ENCODE data around the gene TMEM250. TPM values are rescaled to one million over a fixed set of nuclear protein-coding genes. Genes with fewer than 3 reads are reported as not detected.

The TMEM250 gene
- total RNA-seq, 1 experiment from 2014 or later, result 34.0 TPM

DNA sequence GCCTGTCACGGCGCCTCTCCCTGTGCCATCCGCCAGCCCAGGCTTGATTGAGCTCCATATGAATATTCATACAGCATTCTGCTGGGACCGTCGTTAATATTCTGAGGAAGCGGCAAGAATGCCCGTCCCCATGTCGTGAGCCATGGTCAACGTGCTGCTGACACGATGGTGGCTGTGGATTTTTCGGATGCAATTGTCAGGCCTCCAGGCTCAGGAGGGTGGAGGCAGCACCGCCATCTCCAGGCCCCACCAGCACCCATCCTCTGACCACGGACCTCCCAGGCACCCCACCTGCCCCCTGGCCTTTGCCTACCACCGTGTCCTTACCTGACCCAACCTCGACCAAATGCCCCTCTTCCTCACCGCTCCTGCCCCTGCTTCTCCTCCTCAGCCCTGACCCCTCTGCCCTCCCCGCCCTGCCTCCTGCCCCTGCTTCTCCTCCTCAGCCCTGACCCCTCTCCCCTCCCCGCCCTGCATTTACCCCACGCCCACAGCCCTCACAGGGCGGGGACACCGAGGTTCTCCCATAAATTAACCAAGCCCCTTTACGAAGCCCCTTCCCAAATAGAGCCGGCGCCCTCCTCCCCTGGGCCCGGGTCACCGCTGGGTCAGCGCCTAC, 9.9 kb downstream of the TMEM250 start:
- Histone ChIP-seq H3K36me3 (ENCODE audit: control insufficient read depth, insufficient read depth, low read length) (no peaks in the 10 kb centered on the region), H3K27me3 (ENCODE audit: control insufficient read depth, insufficient read depth, low read length) (no peaks in the 10 kb centered on the region), H3K27ac (ENCODE audit: low read length) (peak overlapping the region; percentile 54; the same call in 1 of the 2 replicates), H3K4me3 (ENCODE audit: low read depth in 2 of 2, low read length in 2 of 2) (no peak overlapping the region), H3K9me3 (ENCODE audit: control insufficient read depth, insufficient read depth, low read depth, low read length) (no peaks in the 10 kb centered on the region), H3K4me1 (ENCODE audit: control insufficient read depth, insufficient read depth, low read length) (peaks cover 17% of the 10 kb centered on the region)
- TF ChIP-seq, protein P1, sequence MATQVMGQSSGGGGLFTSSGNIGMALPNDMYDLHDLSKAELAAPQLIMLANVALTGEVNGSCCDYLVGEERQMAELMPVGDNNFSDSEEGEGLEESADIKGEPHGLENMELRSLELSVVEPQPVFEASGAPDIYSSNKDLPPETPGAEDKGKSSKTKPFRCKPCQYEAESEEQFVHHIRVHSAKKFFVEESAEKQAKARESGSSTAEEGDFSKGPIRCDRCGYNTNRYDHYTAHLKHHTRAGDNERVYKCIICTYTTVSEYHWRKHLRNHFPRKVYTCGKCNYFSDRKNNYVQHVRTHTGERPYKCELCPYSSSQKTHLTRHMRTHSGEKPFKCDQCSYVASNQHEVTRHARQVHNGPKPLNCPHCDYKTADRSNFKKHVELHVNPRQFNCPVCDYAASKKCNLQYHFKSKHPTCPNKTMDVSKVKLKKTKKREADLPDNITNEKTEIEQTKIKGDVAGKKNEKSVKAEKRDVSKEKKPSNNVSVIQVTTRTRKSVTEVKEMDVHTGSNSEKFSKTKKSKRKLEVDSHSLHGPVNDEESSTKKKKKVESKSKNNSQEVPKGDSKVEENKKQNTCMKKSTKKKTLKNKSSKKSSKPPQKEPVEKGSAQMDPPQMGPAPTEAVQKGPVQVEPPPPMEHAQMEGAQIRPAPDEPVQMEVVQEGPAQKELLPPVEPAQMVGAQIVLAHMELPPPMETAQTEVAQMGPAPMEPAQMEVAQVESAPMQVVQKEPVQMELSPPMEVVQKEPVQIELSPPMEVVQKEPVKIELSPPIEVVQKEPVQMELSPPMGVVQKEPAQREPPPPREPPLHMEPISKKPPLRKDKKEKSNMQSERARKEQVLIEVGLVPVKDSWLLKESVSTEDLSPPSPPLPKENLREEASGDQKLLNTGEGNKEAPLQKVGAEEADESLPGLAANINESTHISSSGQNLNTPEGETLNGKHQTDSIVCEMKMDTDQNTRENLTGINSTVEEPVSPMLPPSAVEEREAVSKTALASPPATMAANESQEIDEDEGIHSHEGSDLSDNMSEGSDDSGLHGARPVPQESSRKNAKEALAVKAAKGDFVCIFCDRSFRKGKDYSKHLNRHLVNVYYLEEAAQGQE (IDR thresholded peaks at IDR 0.05; ENCODE audit: insufficient read depth in 1 of 2, low read depth in 2 of 2, low read length in 1 of 2), result no peak
- TF ChIP-seq SIN3A (IDR thresholded peaks at IDR 0.05; ENCODE audit: borderline replicate concordance, insufficient read depth, low read depth, low read length), result no peak
- TF ChIP-seq, protein P2, sequence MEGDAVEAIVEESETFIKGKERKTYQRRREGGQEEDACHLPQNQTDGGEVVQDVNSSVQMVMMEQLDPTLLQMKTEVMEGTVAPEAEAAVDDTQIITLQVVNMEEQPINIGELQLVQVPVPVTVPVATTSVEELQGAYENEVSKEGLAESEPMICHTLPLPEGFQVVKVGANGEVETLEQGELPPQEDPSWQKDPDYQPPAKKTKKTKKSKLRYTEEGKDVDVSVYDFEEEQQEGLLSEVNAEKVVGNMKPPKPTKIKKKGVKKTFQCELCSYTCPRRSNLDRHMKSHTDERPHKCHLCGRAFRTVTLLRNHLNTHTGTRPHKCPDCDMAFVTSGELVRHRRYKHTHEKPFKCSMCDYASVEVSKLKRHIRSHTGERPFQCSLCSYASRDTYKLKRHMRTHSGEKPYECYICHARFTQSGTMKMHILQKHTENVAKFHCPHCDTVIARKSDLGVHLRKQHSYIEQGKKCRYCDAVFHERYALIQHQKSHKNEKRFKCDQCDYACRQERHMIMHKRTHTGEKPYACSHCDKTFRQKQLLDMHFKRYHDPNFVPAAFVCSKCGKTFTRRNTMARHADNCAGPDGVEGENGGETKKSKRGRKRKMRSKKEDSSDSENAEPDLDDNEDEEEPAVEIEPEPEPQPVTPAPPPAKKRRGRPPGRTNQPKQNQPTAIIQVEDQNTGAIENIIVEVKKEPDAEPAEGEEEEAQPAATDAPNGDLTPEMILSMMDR (IDR thresholded peaks at IDR 0.05), result no peak
- TF ChIP-seq POLR2AphosphoS5 (IDR thresholded peaks at IDR 0.05; ENCODE audit: low read depth, low read length), result no peak
- no peak for TF ChIP-seq TCF7L2 (IDR thresholded peaks at IDR 0.05; ENCODE audit: low read depth, low read length)
- BruUV-seq (replicated peaks), result no TSS peak
- CTCF ChIA-PET, result interaction anchor here (0.6 to 1.1 kb wide), 2 partner anchors 19 to 59 kb away, joined by 4 to 8 read pairs; no protein-coding TSS in a partner anchor
- ATAC-seq (no peak), DNase-seq (ENCODE audit: low read depth, low spot score) (no peak)
- POLR2A ChIA-PET, result no interaction called here
- in situ Hi-C loops (cut with HindIII; ENCODE audit: low pct_unique_long_range_greater_than_20kb, low sequenced_read_pairs), result no loop called here
- intact Hi-C loops (cut with micrococcal nuclease; ENCODE audit: unreplicated experiment), result no loop called here

DNA sequence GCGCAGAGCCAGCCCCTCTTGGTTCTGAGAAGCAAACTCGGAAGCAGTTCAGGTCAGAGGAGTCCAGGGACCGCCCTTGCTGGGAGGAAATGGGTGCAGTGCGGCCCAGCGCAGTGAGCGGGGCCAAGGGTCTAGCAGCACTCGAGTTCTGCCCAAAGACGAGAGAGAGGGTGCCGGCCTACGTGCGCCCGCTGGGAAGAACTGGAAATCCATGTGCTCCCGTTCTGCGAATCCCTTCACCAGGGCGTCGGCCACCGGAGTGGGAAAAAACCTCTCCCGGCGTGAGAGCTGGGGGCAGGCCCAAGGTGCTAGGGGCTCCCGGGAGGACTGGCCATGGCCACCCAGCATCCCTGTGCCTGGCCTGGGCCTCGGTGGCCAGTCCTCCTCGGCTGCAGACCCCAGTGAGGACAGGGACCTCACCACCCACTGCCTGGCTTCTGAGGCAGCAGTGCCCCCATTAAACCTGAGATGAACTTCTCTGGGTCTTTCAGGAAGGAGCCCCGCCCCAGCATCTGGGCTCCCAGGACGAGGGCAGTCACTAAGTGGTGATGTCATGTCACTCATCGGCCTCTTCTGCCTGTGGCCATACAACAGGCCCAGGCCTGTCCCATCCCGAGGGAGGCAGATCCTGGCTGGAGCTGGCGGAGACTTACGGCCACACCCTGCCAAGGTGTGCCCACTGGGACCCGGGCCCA, 10.6 kb downstream of the TMEM250 start:
- H3K27ac ChIP-seq (ENCODE audit: low read length), result no peak overlapping the region
- H3K27me3 ChIP-seq (ENCODE audit: control insufficient read depth, insufficient read depth, low read length), result no peaks in the 10 kb centered on the region
- H3K4me1 ChIP-seq (ENCODE audit: control insufficient read depth, insufficient read depth, low read length), result peaks cover 17% of the 10 kb centered on the region
- TF ChIP-seq SIN3A (IDR thresholded peaks at IDR 0.05; ENCODE audit: borderline replicate concordance, insufficient read depth, low read depth, low read length) (no peak), TCF7L2 (IDR thresholded peaks at IDR 0.05; ENCODE audit: low read depth, low read length) (no peak), POLR2AphosphoS5 (IDR thresholded peaks at IDR 0.05; ENCODE audit: low read depth, low read length) (no peak)
- no TSS peak for BruUV-seq (replicated peaks)
- intact Hi-C loops (cut with micrococcal nuclease; ENCODE audit: unreplicated experiment), result no loop called here
- no peak for ATAC-seq
- no peaks in the 10 kb centered on the region for H3K36me3 ChIP-seq (ENCODE audit: control insufficient read depth, insufficient read depth, low read length)
- H3K9me3 ChIP-seq (ENCODE audit: control insufficient read depth, insufficient read depth, low read depth, low read length), result no peaks in the 10 kb centered on the region
- ChIA-PET POLR2A (no interaction called here), CTCF (interaction anchor here (1.1 kb wide), 1 partner anchor 60 kb away, joined by 8 read pairs; no protein-coding TSS in a partner anchor)
- no peak for DNase-seq (ENCODE audit: low read depth, low spot score)
- H3K4me3 ChIP-seq (ENCODE audit: low read depth in 2 of 2, low read length in 2 of 2), result no peak overlapping the region
- in situ Hi-C loops (cut with HindIII; ENCODE audit: low pct_unique_long_range_greater_than_20kb, low sequenced_read_pairs), result no loop called here

Measured in Panc1 (cell line).